Measurements from ENCODE around the gene CFAP141.

CFAP141 gene

GRCh38 chr1:154240294-154240833, 34.2 kb upstream of the CFAP141 start:
- CTCF ChIA-PET: interaction anchor here (0.6 to 0.7 kb wide), 3 partner anchors 64 to 433 kb away, joined by 3 to 4 read pairs (median 3); no protein-coding TSS in a partner anchor
- Histone ChIP-seq H3K4me3 (ENCODE audit: low read depth, low read length) (no peak overlapping the region), H3K9me3 (ENCODE audit: control insufficient read depth, insufficient read depth, low read depth, low read length) (no peaks in the 10 kb centered on the region), H3K4me1 (ENCODE audit: control insufficient read depth, insufficient read depth, low read length) (no peaks in the 10 kb centered on the region), H3K36me3 (ENCODE audit: control insufficient read depth in 2 of 2, insufficient read depth in 1 of 2, low read length in 2 of 2) (peaks cover 60 to 100% of the 10 kb centered on the region in 2 experiments), H3K27ac (ENCODE audit: extremely low read depth, low read depth, low read length) (no peak overlapping the region)
- POLR2A ChIA-PET: interaction anchor here (0.7 kb wide), 1 partner anchor 9 kb away, joined by 3 read pairs; no protein-coding TSS in a partner anchor
- TF ChIP-seq ZNF624 (tag by site-specific recombination; IDR thresholded peaks at IDR 0.05) (no peak), MYNN (tag by site-specific recombination; IDR thresholded peaks at IDR 0.05; ENCODE audit: borderline replicate concordance) (no peak), FEZF1 (tag by site-specific recombination; IDR thresholded peaks at IDR 0.05) (no peak), SETDB1 (IDR thresholded peaks at IDR 0.05; ENCODE audit: insufficient read length, low read length) (no peak), ZNF391 (tag by site-specific recombination; IDR thresholded peaks at IDR 0.05; ENCODE audit: borderline replicate concordance, low read depth) (no peak)

- H3K9me3 ChIP-seq (ENCODE audit: control insufficient read depth, insufficient read depth, low read depth, low read length): no peaks in the 10 kb centered on the region
- ChIA-PET CTCF (interaction anchor here (0.7 to 1.0 kb wide), 2 partner anchors 26 to 85 kb away, joined by 4 to 7 read pairs; no protein-coding TSS in a partner anchor), POLR2A (interaction anchor here (1.3 kb wide), 1 partner anchor 19 kb away, joined by 4 read pairs; the partner anchor contains the start of gene UBAP2L)
- TF ChIP-seq BCL11B (tag by site-specific recombination; IDR thresholded peaks at IDR 0.05; ENCODE audit: low read depth): no peak
- TF ChIP-seq GLIS2 (tag by site-specific recombination; IDR thresholded peaks at IDR 0.05): no peak
- no peak for TF ChIP-seq ZNF791 (tag by site-specific recombination; IDR thresholded peaks at IDR 0.05)
- TF ChIP-seq ZSCAN18 (tag by site-specific recombination; IDR thresholded peaks at IDR 0.05): no peak
- no peak for TF ChIP-seq ZNF433 (tag by site-specific recombination; IDR thresholded peaks at IDR 0.05; ENCODE audit: low read depth)
- TF ChIP-seq TCF7L2 (IDR thresholded peaks at IDR 0.05; ENCODE audit: borderline replicate concordance, low read depth, low read length): no peak
- no peak for TF ChIP-seq ZBTB21 (tag by site-specific recombination; IDR thresholded peaks at IDR 0.05)
- TF ChIP-seq ZNF624 (tag by site-specific recombination; IDR thresholded peaks at IDR 0.05): no peak
- TF ChIP-seq ZNF585B (tag by site-specific recombination; IDR thresholded peaks at IDR 0.05): no peak
- TF ChIP-seq ZNF768 (tag by site-specific recombination; IDR thresholded peaks at IDR 0.05): no peak
- TF ChIP-seq ZNF785 (tag by site-specific recombination; IDR thresholded peaks at IDR 0.05): no peak
- no peak for TF ChIP-seq ZIC2 (tag by site-specific recombination; IDR thresholded peaks at IDR 0.05)
- no peak for TF ChIP-seq ZFP37 (tag by site-specific recombination; IDR thresholded peaks at IDR 0.05)
- no peak for TF ChIP-seq ZNF777 (tag by site-specific recombination; IDR thresholded peaks at IDR 0.05; ENCODE audit: borderline replicate concordance)
- no peak for TF ChIP-seq ZNF701 (tag by site-specific recombination; IDR thresholded peaks at IDR 0.05)
- no peak for TF ChIP-seq KLF16 (tag by site-specific recombination; IDR thresholded peaks at IDR 0.05)
- TF ChIP-seq ZBTB8A (tag by site-specific recombination; IDR thresholded peaks at IDR 0.05): no peak
- no peak for TF ChIP-seq ZNF677 (tag by site-specific recombination; IDR thresholded peaks at IDR 0.05)
- no peak overlapping the region for H3K4me3 ChIP-seq (ENCODE audit: low read depth, low read length)
- peaks cover 62 to 100% of the 10 kb centered on the region in 2 experiments for H3K36me3 ChIP-seq (ENCODE audit: control insufficient read depth in 2 of 2, insufficient read depth in 1 of 2, low read length in 2 of 2)
- H3K27ac ChIP-seq (ENCODE audit: extremely low read depth, low read depth, low read length): no peak overlapping the region
- no peaks in the 10 kb centered on the region for H3K4me1 ChIP-seq (ENCODE audit: control insufficient read depth, insufficient read depth, low read length)
Observed at GRCh38 chr1:154239491-154239890, 33.4 kb upstream of the CFAP141 start.
